H9 (cell line): ENCODE results near the gene TMEM271. TPM values are rescaled to one million over a fixed set of nuclear protein-coding genes. Genes with fewer than 3 reads are reported as not detected.

ENCODE experiments used
- DNase-seq: peaks from one replicate; pipeline ENCODE4 v3.0.0-alpha.2; 2017
- H2AFZ ChIP-seq: one replicate; pipeline ENCODE4 v1.6.1; 2013; ENCODE audit warnings: mild to moderate bottlenecking, low read length, control low read depth, moderate library complexity
- H2AK5ac ChIP-seq: 2 replicates; pipeline ENCODE4 v1.6.1; 2013; ENCODE audit warnings: low read length, control low read depth, mixed read lengths; ENCODE audit not compliant: insufficient read length
- H2BK120ac ChIP-seq: one replicate; pipeline ENCODE4 v1.6.1; 2013; ENCODE audit warnings: low read depth, mild to moderate bottlenecking, low read length, control low read depth, inconsistent platforms; ENCODE audit not compliant: poor library complexity, severe bottlenecking
- H2BK12ac ChIP-seq: 2 replicates; pipeline ENCODE4 v1.6.1; 2013; ENCODE audit warnings: low read length, control low read depth, mixed read lengths, low read depth; ENCODE audit not compliant: insufficient read length
- H2BK15ac ChIP-seq: 2 replicates; pipeline ENCODE4 v1.6.1; 2013; ENCODE audit warnings: low read depth, low read length, control low read depth
- H2BK20ac ChIP-seq: one replicate; pipeline ENCODE4 v1.6.1; 2013; ENCODE audit warnings: low read depth, mild to moderate bottlenecking, low read length, control low read depth, inconsistent platforms; ENCODE audit not compliant: poor library complexity, severe bottlenecking
- H2BK5ac ChIP-seq: 2 replicates; pipeline ENCODE4 v1.6.1; 2013; ENCODE audit warnings: low read length, control low read depth, mixed read lengths; ENCODE audit not compliant: insufficient read length
- H3K14ac ChIP-seq: 2 replicates; pipeline ENCODE4 v1.6.1; 2013; ENCODE audit warnings: low read length, control low read depth; ENCODE audit not compliant: insufficient read depth
- H3K18ac ChIP-seq: 2 replicates; pipeline ENCODE4 v1.6.1; 2013; ENCODE audit warnings: low read depth, mild to moderate bottlenecking, mixed read lengths, low read length, control low read depth; ENCODE audit not compliant: insufficient read length
- H3K23ac ChIP-seq: 2 replicates; pipeline ENCODE4 v1.6.1; 2013; ENCODE audit warnings: low read length, control low read depth, mixed read lengths, low read depth; ENCODE audit not compliant: insufficient read length
- H3K23me2 ChIP-seq: 2 replicates; pipeline ENCODE4 v1.6.1; 2013; ENCODE audit warnings: low read depth, mild to moderate bottlenecking, mixed read lengths, low read length, control low read depth; ENCODE audit not compliant: insufficient read length, poor library complexity, severe bottlenecking
- H3K27ac ChIP-seq: 2 replicates; pipeline ENCODE4 v1.5.1; 2013; ENCODE audit warnings: low read length, control low read depth, mixed read lengths, low read depth; ENCODE audit not compliant: insufficient read length
- H3K27me3 ChIP-seq: 2 replicates; pipeline ENCODE4 v1.6.1; 2013; ENCODE audit warnings: low read length, control low read depth, inconsistent platforms; ENCODE audit not compliant: insufficient read depth
- H3K4ac ChIP-seq: 2 replicates; pipeline ENCODE4 v1.6.1; 2013; ENCODE audit warnings: low read depth, mild to moderate bottlenecking, control low read depth, inconsistent platforms, low read length, moderate library complexity
- H3K4me1 ChIP-seq: 2 replicates; pipeline ENCODE4 v1.6.1; 2013; ENCODE audit warnings: low read length, control low read depth, inconsistent platforms; ENCODE audit not compliant: insufficient read depth
- H3K4me2 ChIP-seq: 2 replicates; pipeline ENCODE4 v1.6.1; 2013; ENCODE audit warnings: low read length, control low read depth, mixed read lengths; ENCODE audit not compliant: insufficient read length, insufficient read depth
- H3K56ac ChIP-seq: 2 replicates; pipeline ENCODE4 v1.6.1; 2013; ENCODE audit warnings: low read depth, mild to moderate bottlenecking, mixed read lengths, low read length, control low read depth; ENCODE audit not compliant: insufficient read length
- H3K79me1 ChIP-seq: 2 replicates; pipeline ENCODE4 v1.6.1; 2013; ENCODE audit warnings: low read depth, mild to moderate bottlenecking, moderate library complexity, low read length, control low read depth, inconsistent platforms; ENCODE audit not compliant: insufficient read depth, poor library complexity, severe bottlenecking
- H3K79me2 ChIP-seq: 2 replicates; pipeline ENCODE4 v1.6.1; 2013; ENCODE audit warnings: low read length, control low read depth, inconsistent platforms; ENCODE audit not compliant: insufficient read depth
- H3K9ac ChIP-seq: 2 replicates; pipeline ENCODE4 v1.6.1; 2013; ENCODE audit warnings: low read length, control low read depth, mixed read lengths; ENCODE audit not compliant: insufficient read length; ENCODE audit errors: extremely low read depth
- H3K9me3 ChIP-seq: one replicate; pipeline ENCODE4 v1.6.1; 2013; ENCODE audit warnings: low read depth, low read length, inconsistent platforms; ENCODE audit not compliant: control insufficient read depth
- H3T11ph ChIP-seq: one replicate; pipeline ENCODE4 v1.6.1; 2013; ENCODE audit warnings: mild to moderate bottlenecking, low read length, control low read depth, inconsistent platforms
- H4K20me1 ChIP-seq: one replicate; pipeline ENCODE4 v1.6.1; 2013; ENCODE audit not compliant: control insufficient read depth, insufficient read length, insufficient read depth
- H4K5ac ChIP-seq: 2 replicates; pipeline ENCODE4 v1.6.1; 2013; ENCODE audit warnings: low read depth, mild to moderate bottlenecking, mixed read lengths, low read length, control low read depth; ENCODE audit not compliant: insufficient read length
- H4K8ac ChIP-seq: replicated peaks from 2 replicates; pipeline ENCODE4 v1.6.1; 2013; ENCODE audit warnings: low read length, control low read depth, mixed read lengths, low read depth; ENCODE audit not compliant: insufficient read length
- H4K91ac ChIP-seq: 2 replicates; pipeline ENCODE4 v1.6.1; 2013; ENCODE audit warnings: low read depth, mild to moderate bottlenecking, moderate library complexity, mixed read lengths, low read length, control low read depth; ENCODE audit not compliant: insufficient read length
- H3K27ac Mint-ChIP-seq, 3 experiments: 2 replicates in 2 of 3; 3 replicates in 1 of 3; pipeline ENCODE4 v1.8.0; 2020 to 2021; ENCODE audit warnings: mixed read lengths in 3 of 3, mild to moderate bottlenecking in 1 of 3, moderate library complexity in 1 of 3
- H3K27me3 Mint-ChIP-seq: 2 replicates; pipeline ENCODE4 v1.8.0; 2021; ENCODE audit warnings: low read depth, mild to moderate bottlenecking, moderate library complexity, mixed read lengths
- H3K36me3 Mint-ChIP-seq, 3 experiments: 2 replicates in 2 of 3; 3 replicates in 1 of 3; pipeline ENCODE4 v1.8.0; 2020 to 2021; ENCODE audit warnings: low read depth in 3 of 3, mixed read lengths in 3 of 3; ENCODE audit not compliant: insufficient read depth in 1 of 3
- H3K4me1 Mint-ChIP-seq, 2 experiments: 2 replicates each; pipeline ENCODE4 v1.8.0; 2020; ENCODE audit warnings: mixed read lengths in 2 of 2
- H3K4me3 Mint-ChIP-seq, 2 experiments: 2 replicates in 1 of 2; 3 replicates in 1 of 2; pipeline ENCODE4 v1.8.0; 2020 to 2021; ENCODE audit warnings: mild to moderate bottlenecking in 2 of 2, mixed read lengths in 2 of 2, moderate library complexity in 1 of 2
- H3K9me3 Mint-ChIP-seq, 2 experiments: 2 replicates in 1 of 2; 3 replicates in 1 of 2; pipeline ENCODE4 v1.8.0; 2020; ENCODE audit warnings: mild to moderate bottlenecking in 2 of 2, mixed read lengths in 2 of 2, moderate library complexity in 1 of 2
- CTCF ChIP-seq: fragments of 200-600 bp; sonication (generic); conservative IDR thresholded peaks from 3 replicates; pipeline ENCODE4 v1.8.0; 2021; ENCODE audit warnings: antibody characterized with exemption, mild to moderate bottlenecking
- WGBS: extraction: QIAGEN DNeasy Blood & Tissue Kit; methylation state at CpG from one replicate; pipeline ENCODE4 v1.1.7; 2013; ENCODE audit warnings: missing lambda C conversion rate, low lambda C conversion rate, mixed read lengths; ENCODE audit not compliant: insufficient read length; ENCODE audit errors: extremely low coverage; 5-methylcytosine and 5-hydroxymethylcytosine counted together
- long read RNA-seq: library from polyadenylated mRNA; unstranded; transcript quantifications from one replicate; pipeline ENCODE4 v2.0.0, GENCODE V29; 2020
- total RNA-seq: library from RNA; stranded (reverse); gene quantifications from 2 replicates; pipeline ENCODE4 v1.2.1, GENCODE V29; 2021

TMEM271 gene
- 0.09 TPM in 1 of 2 replicates, not detected in the other for total RNA-seq
- long read RNA-seq, result 0 reads

- Histone ChIP-seq H3K9me3 (no peaks in the 10 kb centered on the region), H3K14ac (no peak within 1 kb of the TSS), H2BK120ac (no peak within 1 kb of the TSS), H4K8ac (no peak within 1 kb of the TSS), H2AFZ (no peak within 1 kb of the TSS), H3K79me1 (no peaks in the 10 kb centered on the region), H4K20me1 (no peaks in the 10 kb centered on the region), H3K23ac (no peak within 1 kb of the TSS), H3K23me2 (peaks cover 22% of the 10 kb centered on the region), H4K5ac (no peak within 1 kb of the TSS), H4K91ac (no peak within 1 kb of the TSS), H2BK20ac (no peak within 1 kb of the TSS), H3K18ac (no peak within 1 kb of the TSS), H3K79me2 (no peaks in the 10 kb centered on the region), H3K9ac (no peak within 1 kb of the TSS), H3K27me3 (peaks cover 49% of the 10 kb centered on the region), H2AK5ac (no peak within 1 kb of the TSS), H2BK15ac (no peak within 1 kb of the TSS), H2BK12ac (no peak within 1 kb of the TSS), H2BK5ac (no peak within 1 kb of the TSS), H3K4ac (no peak within 1 kb of the TSS), H3K56ac (no peak within 1 kb of the TSS), H3K4me1 (0 out of 2 replicates have a peak, but pooled peaks cover 5% of the 10 kb centered on the region), H3K27ac (no peak within 1 kb of the TSS), H3T11ph (no peak within 1 kb of the TSS), H3K4me2 (peak within 1 kb of the TSS; percentile 80)
- Mint-ChIP-seq H3K4me3 (peak within 1 kb of the TSS; percentile 62 to 93), H3K27me3 (peaks cover 83% of the 10 kb centered on the region), H3K27ac (no peak within 1 kb of the TSS), H3K36me3 (peaks cover 0 to 2% (median 0%) of the 10 kb centered on the region in 3 experiments; a peak in 1 of 7 replicates), H3K4me1 (peaks cover 11 to 25% of the 10 kb centered on the region in 2 experiments), H3K9me3 (peaks cover 5 to 6% of the 10 kb centered on the region in 2 experiments; a peak in 4 of 5 replicates)
- DNase-seq, result no peak
- TF ChIP-seq CTCF, result no peak
- WGBS, result no CpG with 5 or more reads among the region's 60 CpGs
Observed at GRCh38 chr4:576245-576821, at the start of gene TMEM271. Gene TMEM271, minus strand, starts transcription at chr4:576295. Its CDS starts 233 bp downstream, at chr4:576062.
